ENCODE results near the gene PLRG1.
A peak's percentile ranks its signal among the peaks of the same experiment; 100 is the strongest.
"Not testable (repeated sequence)": the region's sequence is repeated elsewhere in the genome, so short reads cannot be mapped to it uniquely, and the experiment has no call there.

PLRG1 gene

GRCh38 chr4:154549894-154550790 lies at the start of gene PLRG1:
Gene PLRG1 (minus strand): TSS chr4:154550400. CDS start chr4:154550308, 92 bp downstream.
- DNase-seq (ENCODE audit: low read depth) = peak; percentile 93

- no peak for DNase-seq (ENCODE audit: low read depth)
Measured at GRCh38 chr4:154597798-154598774, 47.9 kb upstream of the PLRG1 start.

GRCh38 chr4:154597281-154597680 lies 47.1 kb upstream of the PLRG1 start:
- not testable (repeated sequence) for DNase-seq (ENCODE audit: low read depth)

- DNase-seq (ENCODE audit: low read depth) = no peak
Measured at GRCh38 chr4:154595807-154596206, 45.6 kb upstream of the PLRG1 start.

GRCh38 chr4:154594343-154594742 lies 44.1 kb upstream of the PLRG1 start:
- DNase-seq (ENCODE audit: low read depth) = not testable (repeated sequence)

GRCh38 chr4:154593868-154594267 lies 43.7 kb upstream of the PLRG1 start:
- DNase-seq (ENCODE audit: low read depth) = no peak

GRCh38 chr4:154591890-154592289 lies 41.7 kb upstream of the PLRG1 start:
- no peak for DNase-seq (ENCODE audit: low read depth)

GRCh38 chr4:154590329-154591006 lies 40.3 kb upstream of the PLRG1 start, which contains the start of gene FGA:
Gene FGA (minus strand): TSS chr4:154590742. CDS start chr4:154590687, 55 bp downstream.
- DNase-seq (ENCODE audit: low read depth) = no peak

- no peak for DNase-seq (ENCODE audit: low read depth)
Measured at GRCh38 chr4:154589296-154590197, 39.3 kb upstream of the PLRG1 start.

- DNase-seq (ENCODE audit: low read depth) = no peak
Measured at GRCh38 chr4:154588198-154588597, 38.0 kb upstream of the PLRG1 start.

GRCh38 chr4:154586296-154587033 lies 36.3 kb upstream of the PLRG1 start:
- DNase-seq (ENCODE audit: low read depth) = no peak

- DNase-seq (ENCODE audit: low read depth) = no peak
Measured at GRCh38 chr4:154585369-154586018, 35.3 kb upstream of the PLRG1 start.

GRCh38 chr4:154584259-154584658 lies 34.1 kb upstream of the PLRG1 start:
- no peak for DNase-seq (ENCODE audit: low read depth)

GRCh38 chr4:154583677-154584076 lies 33.5 kb upstream of the PLRG1 start:
- DNase-seq (ENCODE audit: low read depth) = no peak

GRCh38 chr4:154583230-154583629 lies 33.0 kb upstream of the PLRG1 start:
- DNase-seq (ENCODE audit: low read depth) = no peak

GRCh38 chr4:154582723-154583122 lies 32.5 kb upstream of the PLRG1 start:
- no peak for DNase-seq (ENCODE audit: low read depth)

GRCh38 chr4:154579927-154580326 lies 29.7 kb upstream of the PLRG1 start:
- no peak for DNase-seq (ENCODE audit: low read depth)

GRCh38 chr4:154578919-154579318 lies 28.7 kb upstream of the PLRG1 start:
- no peak for DNase-seq (ENCODE audit: low read depth)

GRCh38 chr4:154577324-154577723 lies 27.1 kb upstream of the PLRG1 start:
- no peak for DNase-seq (ENCODE audit: low read depth)

GRCh38 chr4:154574311-154574710 lies 24.1 kb upstream of the PLRG1 start:
- DNase-seq (ENCODE audit: low read depth) = no peak
